GM23248 (cell line): ENCODE data around the gene TJP2.

Experiments
- EZH2 ChIP-seq: fragments of 200-600 bp; sonication (generic); IDR thresholded peaks from 2 replicates; pipeline ENCODE4 v1.6.1; 2018; ENCODE audit warnings: antibody characterized with exemption, mild to moderate bottlenecking; ENCODE audit not compliant: insufficient read depth, poor library complexity, severe bottlenecking
- EZH2phosphoT487 ChIP-seq: fragments of 200-600 bp; sonication (generic); IDR thresholded peaks from 2 replicates; pipeline ENCODE4 v1.6.1; 2018; ENCODE audit warnings: antibody characterized with exemption, moderate library complexity, mild to moderate bottlenecking, low read depth; ENCODE audit not compliant: insufficient read depth

DNA sequence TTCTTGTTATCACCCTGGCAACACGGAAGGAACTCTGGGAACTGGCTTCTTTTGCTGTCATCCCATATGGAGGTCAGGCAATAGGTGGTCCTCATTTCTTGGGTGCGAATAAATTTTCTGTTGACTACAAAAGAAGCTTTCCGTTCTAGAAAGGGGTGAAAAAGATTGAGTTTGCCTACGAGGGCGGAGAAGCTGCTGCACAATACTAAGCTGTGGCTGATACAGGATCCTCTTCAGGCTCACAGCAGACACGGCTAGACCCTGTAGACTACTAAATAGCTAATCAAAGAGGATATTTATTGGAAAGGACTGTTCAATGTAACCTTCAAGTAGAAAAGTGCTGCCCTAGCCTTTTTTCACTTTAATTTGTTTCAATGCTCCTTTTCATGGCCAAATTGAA is 58.1 kb downstream of the TJP2 start:
- TF ChIP-seq EZH2, result no peak
- no peak for TF ChIP-seq EZH2phosphoT487
